Measurements from ENCODE around the gene CSNK1A1.
"Not testable (repeated sequence)": the region's sequence is repeated elsewhere in the genome, so short reads cannot be mapped to it uniquely, and the experiment has no call there.

Gene CSNK1A1

GRCh38 chr5:149526845-149527590, 24.2 kb downstream of the CSNK1A1 start:
- DNase-seq, result no peak

GRCh38 chr5:149521739-149522685, 29.2 kb downstream of the CSNK1A1 start:
- no peak for DNase-seq

- no peak for DNase-seq
These were observed 31.6 kb downstream of the CSNK1A1 start for GRCh38 chr5:149519601-149520000.

DNA sequence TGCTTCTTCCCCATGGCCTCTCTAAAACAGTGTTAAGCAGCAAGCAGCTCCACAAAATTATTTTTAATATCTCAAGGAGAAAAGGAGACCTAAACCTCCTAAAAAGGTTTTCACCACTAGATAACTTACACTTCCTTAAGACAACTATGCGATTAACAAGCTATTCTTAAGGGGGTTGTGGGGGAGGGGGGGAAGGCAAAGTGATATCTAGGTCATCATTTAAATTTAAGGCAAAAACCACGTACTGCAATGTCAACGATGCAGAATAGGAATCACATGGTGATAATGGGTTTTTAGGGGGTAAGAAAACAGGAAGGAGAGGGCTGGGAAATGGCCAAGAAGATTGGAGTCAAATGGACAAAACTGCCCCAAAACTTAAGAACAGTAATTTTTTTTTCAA, 32.6 kb downstream of the CSNK1A1 start:
- no peak for DNase-seq

- DNase-seq, result no peak
These were observed 33.6 kb downstream of the CSNK1A1 start for GRCh38 chr5:149517461-149518122.

GRCh38 chr5:149514512-149514911, 36.7 kb downstream of the CSNK1A1 start:
- no peak for DNase-seq

DNA sequence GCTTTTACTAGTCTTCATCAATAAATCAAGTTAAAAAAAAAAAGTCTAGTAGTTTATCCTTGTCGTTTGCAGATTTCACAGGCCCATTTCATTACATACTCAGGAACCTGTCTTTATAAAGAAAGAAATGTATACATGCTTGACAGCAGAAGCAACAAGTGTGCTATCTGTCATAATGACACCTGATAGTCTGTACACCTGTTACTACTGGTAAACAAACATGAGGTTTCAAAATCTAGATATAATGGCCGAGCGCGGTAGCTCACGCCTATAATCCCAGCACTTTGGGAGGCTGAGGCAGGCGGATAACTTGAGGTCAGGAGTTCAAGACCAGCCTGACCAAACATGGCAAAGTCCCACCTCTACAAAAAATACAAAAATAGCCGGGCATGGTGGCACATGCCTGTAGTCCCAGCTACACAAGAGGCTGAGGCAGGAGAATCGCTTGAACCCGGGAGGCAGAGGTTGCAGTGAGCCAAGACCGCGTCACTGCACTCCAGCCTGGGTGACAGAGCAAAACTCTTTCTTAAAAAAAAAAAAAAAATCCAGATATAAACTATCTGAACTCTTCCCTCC, 37.8 kb downstream of the CSNK1A1 start:
- not testable (repeated sequence) for DNase-seq

GRCh38 chr5:149510136-149510535, 41.1 kb downstream of the CSNK1A1 start:
- DNase-seq, result no peak

DNA sequence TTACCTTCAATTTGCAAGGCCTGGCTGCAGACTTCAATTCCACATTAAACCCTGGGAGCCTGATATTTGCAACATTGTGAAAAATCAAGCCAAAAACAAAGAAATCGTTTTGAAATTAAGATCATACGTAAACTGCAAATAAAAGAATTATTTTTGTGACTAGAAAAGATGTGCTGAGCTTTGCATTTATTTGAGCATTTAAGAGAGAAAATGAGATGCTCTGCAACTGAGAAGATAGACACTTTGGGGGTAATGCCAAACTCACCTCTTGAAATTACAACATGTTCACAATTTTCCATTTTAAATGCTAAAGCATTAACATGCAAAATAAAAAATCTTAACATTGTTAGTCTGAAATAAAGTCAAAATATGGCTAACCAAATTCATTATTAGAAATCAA, 46.6 kb downstream of the CSNK1A1 start:
- DNase-seq, result no peak

- DNase-seq, result no peak
These were observed 48.2 kb downstream of the CSNK1A1 start for GRCh38 chr5:149503006-149503405.

- no peak for DNase-seq
These were observed 50.2 kb downstream of the CSNK1A1 start for GRCh38 chr5:149500922-149501582.

GRCh38 chr5:149498724-149499336, 52.4 kb downstream of the CSNK1A1 start:
- no peak for DNase-seq

DNA sequence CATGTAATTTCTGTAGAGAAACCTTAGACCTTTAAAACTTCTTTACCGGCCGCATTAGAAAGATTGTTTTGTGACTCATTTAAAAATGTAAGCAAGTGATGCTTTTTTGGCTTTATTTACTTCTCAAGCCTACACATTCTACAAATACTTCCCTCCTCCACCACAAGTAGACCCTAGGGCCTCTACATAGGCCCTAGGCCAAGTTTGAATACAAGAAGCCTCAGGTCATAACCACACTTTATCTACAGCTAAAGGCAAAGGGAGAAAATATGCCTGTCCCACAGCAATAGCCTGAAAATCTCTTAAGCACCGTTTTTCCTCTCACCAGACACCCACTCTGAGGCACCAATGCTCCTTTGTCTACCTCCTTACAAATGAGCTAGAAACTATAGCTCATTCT, 53.9 kb downstream of the CSNK1A1 start:
- DNase-seq, result no peak

- no peak for DNase-seq
These were observed 54.3 kb downstream of the CSNK1A1 start for GRCh38 chr5:149496917-149497316.

DNA sequence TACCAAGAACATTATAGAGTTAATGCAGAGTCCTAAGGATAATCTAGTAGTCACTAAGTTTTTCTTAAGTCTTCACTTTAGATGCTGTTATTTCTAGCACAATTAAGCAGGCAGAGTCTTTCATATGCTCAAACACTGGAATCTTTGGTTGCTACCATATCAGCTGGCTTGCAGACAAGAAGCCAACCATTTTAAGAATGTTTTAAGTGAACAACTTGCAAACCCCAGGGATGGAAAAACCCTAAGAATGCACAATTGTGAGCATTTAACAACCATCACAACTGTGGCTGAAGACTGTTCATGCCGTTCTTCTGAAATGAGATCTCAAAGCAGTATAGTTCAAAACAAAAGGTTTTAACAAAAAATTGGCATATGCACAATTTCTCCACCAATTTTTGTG, 55.1 kb downstream of the CSNK1A1 start:
- DNase-seq, result no peak

DNA sequence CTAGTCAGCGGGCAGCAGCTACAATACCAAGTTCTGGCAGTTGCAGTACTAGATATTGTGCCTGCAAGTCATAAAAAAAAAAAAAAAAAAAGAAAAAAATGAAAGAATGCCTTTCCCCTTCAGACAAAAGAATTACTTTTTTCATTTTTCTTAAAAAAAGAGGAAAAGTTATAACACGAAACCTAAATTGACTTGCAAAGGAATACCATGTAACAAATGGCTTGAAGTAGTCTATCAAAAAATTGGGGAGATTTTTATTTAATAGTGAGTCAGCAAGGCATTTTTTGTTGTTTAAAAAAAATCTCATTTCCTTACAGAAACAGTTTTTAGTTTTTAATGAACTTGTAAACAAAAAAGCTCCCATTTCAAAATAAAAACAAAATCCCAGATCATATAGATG, 55.6 kb downstream of the CSNK1A1 start:
- no peak for DNase-seq

DNA sequence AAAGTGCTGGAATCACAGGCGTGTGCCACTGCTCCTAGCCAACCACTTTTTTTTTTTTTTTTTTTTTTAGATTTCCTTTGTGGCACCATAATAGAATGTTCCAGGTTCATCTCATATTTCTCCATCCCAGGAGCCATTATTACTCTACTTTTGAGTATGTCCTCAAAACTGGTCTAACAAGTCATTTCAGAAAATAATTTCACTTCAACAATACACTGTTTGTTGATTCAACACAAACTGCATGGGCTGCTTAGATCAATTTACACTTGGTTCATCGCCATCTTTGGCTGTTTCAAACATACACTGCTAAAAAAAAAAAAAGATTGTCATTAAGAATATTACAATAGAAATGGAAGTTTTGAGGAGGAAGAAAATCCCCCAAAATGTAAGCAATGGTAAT, 57.9 kb downstream of the CSNK1A1 start:
- DNase-seq, result no peak

- DNase-seq, result no peak
These were observed 58.5 kb downstream of the CSNK1A1 start for GRCh38 chr5:149492781-149493180.

DNA sequence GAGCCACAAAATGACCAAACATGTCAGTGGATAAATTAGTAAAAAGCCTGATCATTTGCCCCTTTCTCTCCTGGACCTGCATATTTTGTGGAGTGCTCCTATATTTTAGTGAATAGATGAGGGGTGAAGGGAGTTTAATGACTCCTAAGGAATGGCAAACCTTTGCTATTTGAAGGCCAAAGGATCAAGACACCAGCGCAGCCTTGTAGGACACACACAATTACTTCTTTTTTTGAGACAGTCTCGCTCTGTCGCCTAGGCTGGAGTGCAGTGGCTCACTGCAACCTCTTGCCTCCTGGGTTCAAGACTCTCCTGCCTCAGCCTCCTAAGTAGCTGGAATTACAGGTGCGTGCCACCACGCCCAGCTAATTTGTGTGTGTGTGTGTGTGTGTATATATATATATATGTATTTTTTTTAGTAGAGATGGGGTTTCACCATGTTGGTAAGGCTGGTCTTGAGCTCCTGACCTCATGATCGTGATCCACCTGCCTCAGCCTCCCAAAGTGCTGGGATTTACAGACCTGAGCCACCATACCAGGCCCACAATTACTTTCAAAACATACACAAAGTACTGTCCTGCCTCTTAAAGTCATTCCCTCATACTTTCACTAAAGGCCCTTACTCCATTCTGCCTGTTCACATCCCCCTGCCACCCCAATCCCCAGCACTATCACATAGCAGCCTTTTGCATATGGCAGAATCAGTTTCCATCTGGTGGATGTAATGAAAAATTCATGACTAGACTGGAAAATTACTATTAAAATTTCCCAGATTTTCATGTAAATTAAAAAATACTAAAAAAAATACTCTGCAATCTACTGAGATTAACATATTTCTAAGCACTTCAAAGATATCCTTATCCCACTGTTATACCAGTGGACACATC, 60.4 kb downstream of the CSNK1A1 start:
- DNase-seq, result no peak

DNA sequence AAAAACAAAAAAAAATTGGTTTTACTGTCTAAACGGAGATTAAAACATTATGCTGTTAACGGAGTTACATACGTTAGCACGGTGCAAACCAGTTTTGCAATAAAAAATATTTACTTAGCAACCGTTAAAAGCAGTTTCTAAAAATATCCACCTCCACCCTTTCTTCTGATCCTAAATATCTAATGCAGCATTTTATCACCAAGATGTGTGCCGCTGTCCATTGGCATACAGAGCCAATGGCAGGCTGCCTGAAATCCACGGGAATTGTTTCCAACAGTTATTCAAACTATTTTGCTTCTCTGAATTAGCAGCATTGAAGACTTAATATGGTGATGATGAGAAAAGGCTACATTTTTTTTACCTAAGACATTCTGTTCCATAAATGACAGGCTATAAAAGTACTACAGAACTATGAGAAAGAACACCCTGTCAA, 61.6 kb downstream of the CSNK1A1 start:
- no peak for DNase-seq
